Endodermal cell (in vitro differentiated cells): ENCODE data around the gene LCN2. TPM values are rescaled to one million over a fixed set of nuclear protein-coding genes. Genes with fewer than 3 reads are reported as not detected.

Experiments used
- DNase-seq: peaks from one replicate; pipeline ENCODE4 v3.0.0-alpha.2; 2017
- H3K27ac ChIP-seq: 2 replicates; pipeline ENCODE4 v1.5.1; 2013; ENCODE audit warnings: mild to moderate bottlenecking, low read depth, low read length, moderate library complexity
- H3K27me3 ChIP-seq: 2 replicates; pipeline ENCODE4 v1.6.1; 2013; ENCODE audit warnings: mild to moderate bottlenecking, low read length, moderate library complexity; ENCODE audit not compliant: insufficient read depth, control insufficient read depth, poor library complexity, severe bottlenecking
- H3K36me3 ChIP-seq: 2 replicates; pipeline ENCODE4 v1.7.0; 2013; ENCODE audit warnings: mild to moderate bottlenecking, low read length, moderate library complexity; ENCODE audit not compliant: control insufficient read depth, insufficient read depth
- H3K4me1 ChIP-seq: one replicate; pipeline ENCODE4 v1.7.0; 2013; ENCODE audit warnings: low read length; ENCODE audit not compliant: control insufficient read depth, insufficient read depth
- H3K4me3 ChIP-seq: 2 replicates; pipeline ENCODE4 v1.5.1; 2013; ENCODE audit warnings: mild to moderate bottlenecking, low read length, moderate library complexity
- H3K9ac ChIP-seq: 2 replicates; pipeline ENCODE4 v1.6.1; 2013; ENCODE audit warnings: mild to moderate bottlenecking, low read length, moderate library complexity; ENCODE audit not compliant: poor library complexity, severe bottlenecking; ENCODE audit errors: extremely low read depth
- H3K9me3 ChIP-seq: 2 replicates; pipeline ENCODE4 v1.6.1; 2013; ENCODE audit warnings: mild to moderate bottlenecking, low read length, moderate library complexity; ENCODE audit not compliant: control insufficient read depth
- H3K27ac Mint-ChIP-seq: 2 replicates; pipeline ENCODE4 v1.8.0; 2020; ENCODE audit warnings: mixed read lengths
- H3K27me3 Mint-ChIP-seq: 2 replicates; pipeline ENCODE4 v1.8.0; 2021; ENCODE audit warnings: mild to moderate bottlenecking, mixed read lengths; ENCODE audit not compliant: insufficient read depth
- H3K36me3 Mint-ChIP-seq: 2 replicates; pipeline ENCODE4 v1.8.0; 2020; ENCODE audit warnings: low read depth, mixed read lengths
- H3K4me1 Mint-ChIP-seq: 2 replicates; pipeline ENCODE4 v1.8.0; 2020; ENCODE audit warnings: mixed read lengths
- H3K4me3 Mint-ChIP-seq: 2 replicates; pipeline ENCODE4 v1.8.0; 2020; ENCODE audit warnings: mild to moderate bottlenecking, moderate library complexity, mixed read lengths
- H3K9me3 Mint-ChIP-seq: 2 replicates; pipeline ENCODE4 v1.8.0; 2020; ENCODE audit warnings: mild to moderate bottlenecking, mixed read lengths
- WGBS, 2 experiments: methylation state at CpG; one replicate each; pipeline versions ENCODE4 v1.1.5 to v1.1.7; 2013; ENCODE audit warnings: missing lambda C conversion rate in 2 of 2, mixed read lengths in 1 of 2; ENCODE audit not compliant: insufficient coverage in 1 of 2, insufficient read length in 1 of 2; 5-methylcytosine and 5-hydroxymethylcytosine counted together
- total RNA-seq, 2 donors: library from RNA; stranded (reverse); fragmentation: NEBNext Ultra II Directional in 1 of 2; extraction: Animal tissue kit (Norgen Biotek cat#: 25700) in 1 of 2; gene quantifications; 2 replicates in 1 of 2; 3 replicates in 1 of 2; pipeline ENCODE4 v1.2.1, GENCODE V29; 2021
- TF ChIP-seq, protein P1 (sequence below): fragments of 200-600 bp; sonication (generic); conservative IDR thresholded peaks from 2 replicates; pipeline ENCODE4 v1.5.0; 2021; ENCODE audit warnings: antibody characterized with exemption, mild to moderate bottlenecking

The LCN2 gene
- total RNA-seq, 2 donors from 2014 or later: not detected

DNA sequence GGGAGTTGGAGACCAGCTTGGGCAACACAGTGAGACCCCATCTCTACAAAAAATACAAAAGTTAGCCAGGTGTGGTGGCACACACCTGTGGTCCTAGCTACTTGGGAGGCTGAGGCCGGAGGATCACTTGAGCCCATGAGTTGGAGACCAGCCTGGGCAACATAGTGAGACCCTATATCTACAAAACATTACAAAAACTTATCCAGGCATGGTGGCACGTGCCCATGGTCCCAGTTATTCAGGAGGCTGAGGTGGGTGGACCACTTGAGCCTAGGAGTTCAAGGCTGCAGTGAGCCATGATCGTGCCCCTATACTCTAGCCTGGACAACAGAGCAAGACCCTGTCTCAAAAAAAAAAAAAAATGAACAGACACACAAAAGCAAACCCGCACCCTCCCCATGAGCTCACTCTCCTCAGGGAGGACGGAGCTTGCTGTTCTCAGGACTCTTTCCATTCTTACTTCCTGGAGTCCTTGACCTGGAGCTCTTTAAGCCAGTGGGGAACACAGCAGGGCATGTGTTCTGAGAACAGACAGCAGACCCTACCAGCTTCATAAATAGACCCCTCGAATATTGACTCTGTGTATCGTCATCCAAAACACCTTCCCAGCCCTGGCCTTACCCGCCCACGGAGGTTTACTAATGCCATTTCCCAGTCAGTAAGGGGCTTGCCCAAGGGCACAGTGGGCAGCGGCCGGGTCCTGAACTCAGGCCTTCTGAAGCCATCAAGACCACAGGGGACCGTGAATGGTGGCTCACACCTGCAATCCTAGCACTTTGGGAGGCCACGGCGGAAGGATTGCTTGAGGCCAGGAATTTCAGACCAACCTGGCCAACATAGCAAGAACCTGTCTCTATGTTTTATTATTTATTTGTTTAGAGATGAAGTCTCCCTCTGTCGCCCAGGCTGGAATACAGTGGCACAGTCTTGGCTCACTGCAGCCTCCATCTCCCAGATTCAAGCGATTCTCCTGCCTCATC is 32.9 kb upstream of the LCN2 start:
- Mint-ChIP-seq H3K27ac (no peak overlapping the region), H3K36me3 (peaks cover 21% of the 10 kb centered on the region), H3K9me3 (peaks cover 4% of the 10 kb centered on the region), H3K4me3 (no peak overlapping the region), H3K27me3 (no peaks in the 10 kb centered on the region), H3K4me1 (no peaks in the 10 kb centered on the region)
- H3K36me3 ChIP-seq: peaks cover 27% of the 10 kb centered on the region
- 93 to 95% methylated on average over 9 to 16 of the region's 16 CpGs for WGBS, 2 experiments
- TF ChIP-seq, protein P1, sequence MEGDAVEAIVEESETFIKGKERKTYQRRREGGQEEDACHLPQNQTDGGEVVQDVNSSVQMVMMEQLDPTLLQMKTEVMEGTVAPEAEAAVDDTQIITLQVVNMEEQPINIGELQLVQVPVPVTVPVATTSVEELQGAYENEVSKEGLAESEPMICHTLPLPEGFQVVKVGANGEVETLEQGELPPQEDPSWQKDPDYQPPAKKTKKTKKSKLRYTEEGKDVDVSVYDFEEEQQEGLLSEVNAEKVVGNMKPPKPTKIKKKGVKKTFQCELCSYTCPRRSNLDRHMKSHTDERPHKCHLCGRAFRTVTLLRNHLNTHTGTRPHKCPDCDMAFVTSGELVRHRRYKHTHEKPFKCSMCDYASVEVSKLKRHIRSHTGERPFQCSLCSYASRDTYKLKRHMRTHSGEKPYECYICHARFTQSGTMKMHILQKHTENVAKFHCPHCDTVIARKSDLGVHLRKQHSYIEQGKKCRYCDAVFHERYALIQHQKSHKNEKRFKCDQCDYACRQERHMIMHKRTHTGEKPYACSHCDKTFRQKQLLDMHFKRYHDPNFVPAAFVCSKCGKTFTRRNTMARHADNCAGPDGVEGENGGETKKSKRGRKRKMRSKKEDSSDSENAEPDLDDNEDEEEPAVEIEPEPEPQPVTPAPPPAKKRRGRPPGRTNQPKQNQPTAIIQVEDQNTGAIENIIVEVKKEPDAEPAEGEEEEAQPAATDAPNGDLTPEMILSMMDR: no peak
- DNase-seq: peak; percentile 39
- H3K27ac ChIP-seq: no peak overlapping the region
- no peak overlapping the region for H3K9ac ChIP-seq
- H3K27me3 ChIP-seq: no peaks in the 10 kb centered on the region
- no peaks in the 10 kb centered on the region for H3K4me1 ChIP-seq
- no peak overlapping the region for H3K4me3 ChIP-seq
- H3K9me3 ChIP-seq: peaks cover 7% of the 10 kb centered on the region

DNA sequence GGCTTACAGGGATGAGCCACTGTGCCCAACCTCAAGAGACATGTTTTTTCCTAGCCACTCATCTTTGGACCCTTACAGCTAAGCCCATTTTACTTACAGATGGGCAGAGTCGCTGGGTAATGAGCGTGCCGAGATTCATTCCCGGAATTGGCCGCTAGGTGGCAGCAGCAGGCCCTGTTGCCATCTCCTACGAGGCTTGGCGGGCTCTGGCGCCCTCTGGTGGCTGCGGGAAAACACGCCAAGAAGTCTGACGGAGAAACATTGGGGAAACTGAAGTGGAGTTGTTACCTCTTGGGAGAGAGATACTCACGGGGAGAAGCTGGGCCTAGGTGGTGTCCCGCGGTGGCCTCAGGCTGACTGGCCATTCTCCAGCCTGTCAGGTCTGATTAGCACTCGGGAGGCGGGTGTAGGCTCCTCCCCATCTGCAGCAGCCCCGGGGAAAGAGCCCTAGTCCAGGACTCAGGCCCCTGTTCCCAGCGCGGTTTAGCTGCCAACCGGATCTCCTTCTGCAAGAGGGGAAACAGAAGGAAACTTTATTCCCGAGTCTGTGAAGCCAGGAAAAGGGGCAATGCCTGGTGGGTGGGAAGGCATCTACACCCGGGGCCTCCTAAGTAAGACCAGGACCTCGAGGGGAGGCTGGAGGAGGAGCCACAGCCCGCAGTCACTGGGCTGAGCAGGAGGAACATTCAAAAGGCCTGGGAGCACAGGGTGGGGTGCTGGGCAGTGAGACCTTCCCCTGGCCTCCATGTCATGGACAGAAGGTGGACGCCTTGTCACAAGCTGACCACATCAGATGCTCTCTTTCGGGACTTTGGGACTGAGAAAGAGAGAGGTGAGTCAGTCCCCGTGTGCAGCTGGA is 31.4 kb upstream of the LCN2 start:
- H3K27me3 Mint-ChIP-seq: no peaks in the 10 kb centered on the region
- Histone ChIP-seq H3K36me3 (peaks cover 31% of the 10 kb centered on the region), H3K27ac (no peak overlapping the region), H3K27me3 (no peaks in the 10 kb centered on the region), H3K4me1 (no peaks in the 10 kb centered on the region), H3K4me3 (no peak overlapping the region), H3K9me3 (peaks cover 7% of the 10 kb centered on the region), H3K9ac (no peak overlapping the region)
- H3K4me1 Mint-ChIP-seq: no peaks in the 10 kb centered on the region
- TF ChIP-seq, protein P1: peak; percentile 100
- H3K4me3 Mint-ChIP-seq: no peak overlapping the region
- no peak overlapping the region for H3K27ac Mint-ChIP-seq
- DNase-seq: peak; percentile 99
- H3K36me3 Mint-ChIP-seq: peaks cover 20% of the 10 kb centered on the region
- WGBS, 2 experiments: 25% methylated on average over 22 to 27 of the region's 27 CpGs
- peaks cover 4% of the 10 kb centered on the region for H3K9me3 Mint-ChIP-seq

DNA sequence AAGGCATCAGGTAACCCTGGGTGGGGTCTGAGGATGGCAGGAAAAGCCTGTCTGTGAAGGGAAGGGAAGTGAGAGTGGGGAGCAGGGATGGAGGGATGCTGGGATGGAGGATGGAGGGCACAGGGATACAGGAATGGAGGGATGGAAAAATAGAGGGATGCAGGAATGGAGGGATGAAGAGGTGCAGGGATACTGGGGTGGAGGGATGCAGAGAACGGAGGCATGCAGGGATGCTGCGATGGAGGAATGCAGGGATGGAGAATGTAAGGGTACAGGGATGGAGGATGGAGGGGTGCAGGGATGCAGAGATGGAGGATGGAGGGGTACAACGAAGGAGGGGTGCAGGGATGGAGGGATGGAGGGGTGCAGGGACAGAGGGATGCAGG is 30.8 kb upstream of the LCN2 start:
- Histone ChIP-seq H3K4me1 (no peaks in the 10 kb centered on the region), H3K4me3 (no peak overlapping the region), H3K36me3 (peaks cover 26% of the 10 kb centered on the region), H3K27ac (no peak overlapping the region), H3K9ac (no peak overlapping the region), H3K9me3 (peaks cover 4% of the 10 kb centered on the region), H3K27me3 (no peaks in the 10 kb centered on the region)
- H3K36me3 Mint-ChIP-seq: peaks cover 18% of the 10 kb centered on the region
- H3K4me3 Mint-ChIP-seq: no peak overlapping the region
- H3K27me3 Mint-ChIP-seq: no peaks in the 10 kb centered on the region
- H3K27ac Mint-ChIP-seq: no peak overlapping the region
- peaks cover 2% of the 10 kb centered on the region for H3K9me3 Mint-ChIP-seq
- H3K4me1 Mint-ChIP-seq: no peaks in the 10 kb centered on the region
- TF ChIP-seq, protein P1: no peak
- 81 to 84% methylated on average over 3 of the region's 3 CpGs for WGBS, 2 experiments
- no peak for DNase-seq
